GM23248 (cell line): ENCODE measurements around the gene KDM3B. TPM values are rescaled to one million over a fixed set of nuclear protein-coding genes. Genes with fewer than 3 reads are reported as not detected.

Experiments
- DNase-seq: peaks from one replicate; pipeline ENCODE4 v3.0.0-alpha.2; 2015
- H2AFZ ChIP-seq: fragments of 200-600 bp; sonication (generic); 2 replicates; pipeline ENCODE4 v1.6.1; 2016; ENCODE audit warnings: antibody characterized with exemption
- H3F3A ChIP-seq: fragments of 200-600 bp; sonication (generic); 2 replicates; pipeline ENCODE4 v1.6.1; 2016; ENCODE audit warnings: mild to moderate bottlenecking, antibody characterized with exemption, mixed run types; ENCODE audit not compliant: insufficient read depth
- H3K27ac ChIP-seq: fragments of 200-600 bp; sonication (generic); 2 replicates; pipeline ENCODE4 v1.5.1; 2016; ENCODE audit warnings: mild to moderate bottlenecking
- H3K27me3 ChIP-seq: fragments of 200-600 bp; sonication (generic); replicated peaks from 2 replicates; pipeline ENCODE4 v1.6.1; 2016; ENCODE audit warnings: mild to moderate bottlenecking; ENCODE audit not compliant: insufficient read depth
- H3K36me3 ChIP-seq: fragments of 200-600 bp; sonication (generic); 2 replicates; pipeline ENCODE4 v1.6.1; 2016; ENCODE audit warnings: low read depth, mild to moderate bottlenecking
- H3K4me1 ChIP-seq: fragments of 200-600 bp; sonication (generic); 2 replicates; pipeline ENCODE4 v1.6.1; 2016; ENCODE audit warnings: mild to moderate bottlenecking; ENCODE audit not compliant: insufficient read depth
- H3K4me2 ChIP-seq: fragments of 200-600 bp; sonication (generic); one replicate; pipeline ENCODE4 v1.6.1; 2016; ENCODE audit warnings: mild to moderate bottlenecking; ENCODE audit not compliant: unreplicated experiment
- H3K4me3 ChIP-seq: fragments of 200-600 bp; sonication (generic); 2 replicates; pipeline ENCODE4 v1.5.1; 2016; ENCODE audit warnings: mild to moderate bottlenecking
- H3K79me2 ChIP-seq: fragments of 200-600 bp; sonication (generic); 2 replicates; pipeline ENCODE4 v1.6.1; 2016; ENCODE audit warnings: mild to moderate bottlenecking; ENCODE audit not compliant: insufficient read depth
- H3K9ac ChIP-seq: fragments of 200-600 bp; sonication (generic); 2 replicates; pipeline ENCODE4 v1.6.1; 2016; ENCODE audit warnings: mild to moderate bottlenecking
- H3K9me2 ChIP-seq: fragments of 200-600 bp; sonication (generic); 2 replicates; pipeline ENCODE4 v1.6.1; 2016; ENCODE audit warnings: mixed run types, mild to moderate bottlenecking, moderate library complexity; ENCODE audit not compliant: insufficient read depth
- H3K9me3 ChIP-seq: fragments of 200-600 bp; sonication (generic); one replicate; pipeline ENCODE4 v1.6.1; 2017; ENCODE audit warnings: low read depth
- H4K20me1 ChIP-seq: fragments of 200-600 bp; sonication (generic); 2 replicates; pipeline ENCODE4 v1.6.0; 2016; ENCODE audit not compliant: insufficient read depth
- EZH2 ChIP-seq: fragments of 200-600 bp; sonication (generic); IDR thresholded peaks from 2 replicates; pipeline ENCODE4 v1.6.1; 2018; ENCODE audit warnings: antibody characterized with exemption, mild to moderate bottlenecking; ENCODE audit not compliant: insufficient read depth, poor library complexity, severe bottlenecking
- EZH2phosphoT487 ChIP-seq: fragments of 200-600 bp; sonication (generic); IDR thresholded peaks from 2 replicates; pipeline ENCODE4 v1.6.1; 2018; ENCODE audit warnings: antibody characterized with exemption, moderate library complexity, mild to moderate bottlenecking, low read depth; ENCODE audit not compliant: insufficient read depth
- WGBS, 2 experiments: methylation state at CpG; one replicate each; pipeline ENCODE4 v1.1.6; 2015 to 2017; ENCODE audit warnings: low lambda C conversion rate in 2 of 2, low coverage in 1 of 2; ENCODE audit errors: missing lambda C conversion rate in 2 of 2; 5-methylcytosine and 5-hydroxymethylcytosine counted together
- in situ Hi-C: fragments of 300-500 bp; cut with MboI; formaldehyde crosslinking; loops from 2 replicates; pipeline ENCODE4 v1.15.0; 2020
- polyA plus RNA-seq: library from polyadenylated mRNA; unstranded; fragments of >200 nt; fragmentation: Nextera tagmentation; extraction: Ambion mirVana; gene quantifications from 2 replicates; pipeline ENCODE4 v1.2.1, GENCODE V29; 2016
- total RNA-seq: library from RNA; depleted of rRNA; stranded (reverse); fragments of >200 nt; shearing (Covaris generic); gene quantifications from 2 replicates; pipeline ENCODE4 v1.2.3, GENCODE V29; 2014

KDM3B gene
- total and polyA plus RNA-seq, 2 experiments from 2014 or later: 12.6 to 28.3 TPM

- TF ChIP-seq EZH2phosphoT487: no peak
- TF ChIP-seq EZH2: no peak
- H3K4me3 ChIP-seq: peak within 1 kb of the TSS; percentile 85
- H3K9me3 ChIP-seq: no peaks in the 10 kb centered on the region
- H4K20me1 ChIP-seq: no peaks in the 10 kb centered on the region
- H3K36me3 ChIP-seq: no peaks in the 10 kb centered on the region
- H3K4me1 ChIP-seq: 0 out of 2 replicates have a peak, but pooled peaks cover 6% of the 10 kb centered on the region
- peak within 1 kb of the TSS; percentile 99 for H2AFZ ChIP-seq
- peak within 1 kb of the TSS; percentile 81 for H3K9ac ChIP-seq
- peaks cover 17% of the 10 kb centered on the region; the same call in 1 of the 2 replicates for H3K79me2 ChIP-seq
- in situ Hi-C loops: no loop called here
- peak within 1 kb of the TSS; percentile 32 for H3K27ac ChIP-seq
- no peaks in the 10 kb centered on the region for H3F3A ChIP-seq
- H3K9me2 ChIP-seq: no peaks in the 10 kb centered on the region
- 1% methylated on average over 52 to 55 of the region's 55 CpGs for WGBS, 2 experiments
- peak within 1 kb of the TSS; percentile 96 for H3K4me2 ChIP-seq
- no peaks in the 10 kb centered on the region for H3K27me3 ChIP-seq
- DNase-seq: peak; percentile 100
Observed at GRCh38 chr5:138331449-138332368, 20.8 kb upstream of the KDM3B start, which contains the start of gene CDC25C. TSS of gene CDC25C (minus strand) at chr5:138331804. CDS start at chr5:138331180, 624 bp downstream.

DNA sequence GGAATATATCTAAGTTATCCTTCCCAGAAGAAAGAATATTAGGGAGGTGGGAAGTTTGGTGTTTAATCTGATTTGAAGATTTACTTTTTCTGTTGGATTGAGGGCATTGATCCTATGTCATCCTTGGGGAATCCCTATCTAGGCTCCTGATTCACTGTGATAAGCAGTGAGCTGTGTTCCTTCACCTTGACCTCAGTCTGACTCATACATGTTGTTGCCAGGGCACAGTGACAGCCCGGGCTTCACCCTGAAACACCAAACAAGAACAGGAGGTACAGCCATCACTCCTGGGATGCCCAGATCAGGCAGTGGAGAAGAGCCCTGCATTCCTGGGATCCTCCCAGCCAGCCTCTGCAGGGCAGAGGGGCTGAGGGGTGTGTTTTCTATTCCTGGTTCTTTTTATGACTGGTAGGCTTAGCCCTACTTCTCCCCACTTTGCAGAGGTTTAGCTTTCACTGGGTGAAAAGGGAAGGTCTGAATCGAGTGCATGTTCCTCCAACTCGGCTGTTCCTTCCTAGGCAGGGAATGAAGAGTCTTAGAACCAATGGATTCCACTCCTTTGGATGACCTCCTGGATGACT is 17.5 kb upstream of the KDM3B start:
- H3K4me2 ChIP-seq: no peak overlapping the region
- no peaks in the 10 kb centered on the region for H3K9me2 ChIP-seq
- peaks cover 14% of the 10 kb centered on the region for H3K4me1 ChIP-seq
- no peaks in the 10 kb centered on the region for H4K20me1 ChIP-seq
- no peak overlapping the region for H2AFZ ChIP-seq
- H3K4me3 ChIP-seq: no peak overlapping the region
- no peaks in the 10 kb centered on the region for H3F3A ChIP-seq
- H3K27me3 ChIP-seq: no peaks in the 10 kb centered on the region
- in situ Hi-C loops: no loop called here
- H3K27ac ChIP-seq: no peak overlapping the region
- no peak overlapping the region for H3K9ac ChIP-seq
- no peaks in the 10 kb centered on the region for H3K36me3 ChIP-seq
- no peaks in the 10 kb centered on the region for H3K9me3 ChIP-seq
- DNase-seq: peak; percentile 7
- WGBS, 2 experiments: 52% methylated on average over 3 of the region's 3 CpGs
- no peak for TF ChIP-seq EZH2phosphoT487
- no peak for TF ChIP-seq EZH2
- H3K79me2 ChIP-seq: peaks cover 26% of the 10 kb centered on the region

- Histone ChIP-seq H4K20me1 (no peaks in the 10 kb centered on the region), H3K9me2 (no peaks in the 10 kb centered on the region), H3K9ac (peak overlapping the region; percentile 95), H3K79me2 (peaks cover 40% of the 10 kb centered on the region), H3K4me3 (peak overlapping the region; percentile 82), H3F3A (no peaks in the 10 kb centered on the region), H3K27ac (peak overlapping the region; percentile 92), H2AFZ (peak overlapping the region; percentile 90), H3K27me3 (no peaks in the 10 kb centered on the region), H3K4me2 (peak overlapping the region; percentile 79), H3K4me1 (peaks cover 16% of the 10 kb centered on the region), H3K36me3 (0 out of 2 replicates have a peak, but pooled peaks cover 6% of the 10 kb centered on the region), H3K9me3 (no peaks in the 10 kb centered on the region)
- in situ Hi-C loops: no loop called here
- 17 to 18% methylated on average over 13 of the region's 13 CpGs for WGBS, 2 experiments
- peak; percentile 85 for DNase-seq
- TF ChIP-seq EZH2phosphoT487: no peak
- TF ChIP-seq EZH2: no peak
Observed at GRCh38 chr5:138336952-138337684, 15.4 kb upstream of the KDM3B start.
